ENCODE data around the gene RALGDS.
"Not testable (repeated sequence)": the region's sequence is repeated elsewhere in the genome, so short reads cannot be mapped to it uniquely, and the experiment has no call there.

The RALGDS gene

GRCh38 chr9:133121198-133121914 lies at the start of gene RALGDS:
Gene RALGDS, minus strand, starts transcription at chr9:133121240. Its CDS starts 86 bp downstream, at chr9:133121154.
- peak; percentile 57 for DNase-seq

GRCh38 chr9:133170716-133171115 lies 49.7 kb upstream of the RALGDS start:
- no peak for DNase-seq

- DNase-seq = not testable (repeated sequence)
Observed at GRCh38 chr9:133169687-133170086, 48.6 kb upstream of the RALGDS start.

DNA sequence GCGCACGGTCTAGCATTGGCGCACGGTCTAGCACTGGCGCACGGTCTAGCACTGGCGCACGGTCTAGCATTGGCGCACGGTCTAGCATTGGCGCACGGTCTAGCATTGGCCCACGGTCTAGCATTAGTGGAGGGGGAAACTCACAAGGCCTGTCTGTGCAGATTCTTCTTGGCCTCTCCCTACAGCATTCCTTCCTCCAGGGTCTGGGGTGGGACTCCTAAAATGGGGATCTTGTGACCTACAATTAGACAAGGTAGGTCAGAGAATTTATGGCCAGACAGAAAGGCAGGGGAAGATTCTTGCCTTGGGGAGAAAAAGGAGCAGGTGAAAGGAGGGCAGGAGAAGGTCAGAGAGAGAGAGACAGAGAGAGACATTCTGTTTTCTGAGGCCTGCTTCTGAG lies 48.1 kb upstream of the RALGDS start:
- DNase-seq = no peak

- DNase-seq = no peak
Observed at GRCh38 chr9:133168432-133168831, 47.4 kb upstream of the RALGDS start.

- DNase-seq = no peak
Observed at GRCh38 chr9:133167769-133168168, 46.7 kb upstream of the RALGDS start.

- DNase-seq = no peak
Observed at GRCh38 chr9:133167096-133167730, 46.2 kb upstream of the RALGDS start.

GRCh38 chr9:133166392-133166791 lies 45.4 kb upstream of the RALGDS start:
- no peak for DNase-seq

DNA sequence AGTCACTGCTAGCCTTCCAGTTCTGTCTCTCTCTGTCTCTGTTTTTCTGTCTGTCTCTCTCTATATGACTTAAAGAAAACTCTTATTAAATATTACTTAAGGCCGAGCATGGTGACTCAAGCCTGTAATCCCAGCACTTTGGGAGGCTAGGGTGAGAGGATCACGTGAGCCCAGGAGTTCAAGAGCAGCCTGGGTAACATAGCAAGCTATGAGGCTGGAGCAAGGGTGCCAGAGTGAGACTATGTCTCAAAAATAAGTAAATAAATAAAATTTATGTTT lies 44.4 kb upstream of the RALGDS start:
- no peak for DNase-seq

DNA sequence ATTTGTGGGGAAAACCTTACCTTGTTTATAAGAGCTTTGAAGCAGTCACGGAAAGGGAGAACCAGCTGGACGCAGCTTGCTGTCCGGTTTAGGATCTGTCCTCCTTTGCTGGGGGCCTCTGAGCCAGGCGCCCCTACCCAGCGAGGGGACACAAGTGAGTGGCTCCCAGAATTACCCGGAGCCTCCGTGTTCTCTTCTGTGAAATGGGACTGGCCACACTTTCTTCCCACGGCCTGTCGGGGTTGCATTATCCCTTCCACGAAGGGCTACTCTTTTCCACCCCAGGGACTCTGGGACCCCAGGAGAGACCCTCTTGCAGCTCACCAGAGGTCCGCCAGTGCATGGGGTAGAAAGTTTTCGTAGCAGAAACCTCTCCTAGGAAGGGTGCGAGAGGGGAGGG lies 43.2 kb upstream of the RALGDS start:
- DNase-seq = no peak

DNA sequence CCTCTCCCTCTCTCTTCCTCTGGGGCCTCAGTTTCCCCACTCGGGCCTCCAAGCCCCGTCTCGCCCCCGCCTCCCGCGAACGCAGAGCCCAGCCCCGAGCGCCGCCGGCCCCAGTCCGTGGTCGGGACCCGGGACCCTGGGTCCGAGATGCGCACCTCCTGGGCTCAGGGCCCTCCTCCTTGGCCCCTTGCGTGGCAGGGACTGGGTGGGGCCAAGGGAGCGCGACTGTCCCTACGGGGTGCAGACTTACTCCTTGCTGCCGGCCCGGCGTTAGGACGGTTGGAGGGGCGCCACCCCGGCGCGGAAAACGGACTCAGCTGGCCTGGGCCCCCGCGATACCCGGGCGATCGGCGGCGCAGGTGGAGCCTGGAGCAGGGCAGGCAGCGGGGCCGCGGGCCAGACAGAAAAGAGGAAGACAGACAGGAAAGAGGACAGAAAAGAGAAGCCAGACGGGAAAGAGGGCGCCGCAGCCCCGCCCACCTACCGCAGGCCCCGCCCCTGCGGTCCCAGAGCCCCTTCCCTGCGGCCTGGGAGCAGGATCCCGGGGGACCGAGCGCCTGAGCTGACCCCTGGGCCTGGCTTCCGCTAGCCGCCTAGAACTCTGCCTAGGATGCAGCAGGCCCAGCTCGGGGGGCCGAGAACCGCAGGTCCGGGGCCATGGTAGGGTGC lies 42.6 kb upstream of the RALGDS start, which contains the start of gene GBGT1:
TSS of gene GBGT1 (minus strand) at position 411 of the 669 bp plus-strand sequence. CDS start 1,502 bp downstream, outside the sequence.
- DNase-seq = no peak

DNA sequence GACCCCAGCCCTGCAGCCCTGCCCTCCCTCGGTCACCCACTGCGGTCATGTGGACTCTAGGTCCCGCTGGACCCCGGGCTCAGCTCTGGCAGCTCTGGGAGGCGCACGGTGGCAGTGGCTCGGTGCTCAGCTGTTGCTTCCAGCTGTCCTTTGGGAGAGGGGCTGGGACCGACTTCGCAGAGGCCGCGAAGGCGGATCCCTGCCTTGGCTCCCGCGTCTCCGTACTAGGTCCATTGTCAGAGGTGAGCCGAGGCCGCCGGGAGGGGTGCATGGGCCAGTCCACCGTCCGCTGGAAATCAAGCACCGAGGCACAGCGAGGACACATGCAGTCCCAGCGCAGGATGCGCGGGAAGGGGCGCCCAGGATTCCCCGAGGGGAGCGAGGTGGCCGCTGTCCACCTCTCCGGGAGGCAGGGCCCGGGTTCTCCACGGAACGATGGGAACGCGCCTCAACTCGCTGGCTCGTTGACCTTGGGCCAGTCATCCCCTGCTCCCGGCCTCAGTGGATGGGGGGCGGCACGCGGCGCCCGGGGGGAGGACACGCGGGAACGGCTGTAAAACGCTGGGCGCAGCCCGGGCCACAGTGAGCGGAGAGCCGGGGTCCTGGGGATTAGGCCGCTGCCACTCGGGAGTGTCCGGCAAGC lies 41.9 kb upstream of the RALGDS start:
- no peak for DNase-seq

DNA sequence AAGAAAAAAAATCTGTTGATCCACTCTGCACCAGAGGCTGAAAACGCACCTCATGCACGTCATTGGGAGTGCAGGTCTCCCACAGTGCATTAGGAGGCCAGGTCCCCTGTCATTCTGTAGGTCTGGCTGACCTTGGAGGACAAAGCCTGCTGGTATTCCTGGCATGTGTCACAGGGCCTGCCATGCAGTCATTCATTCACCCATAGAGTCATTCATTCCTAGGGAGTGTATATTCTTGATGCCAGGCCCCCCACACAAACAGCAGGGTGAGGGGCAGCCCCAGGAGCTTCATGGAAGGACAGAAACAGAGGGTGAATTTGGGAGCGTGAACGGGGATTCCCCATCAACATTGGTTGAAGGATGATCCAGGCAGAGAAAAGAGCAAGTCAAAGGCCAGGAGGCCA lies 40.5 kb upstream of the RALGDS start:
- DNase-seq = no peak

GRCh38 chr9:133160742-133161546 lies 39.9 kb upstream of the RALGDS start:
- DNase-seq = no peak

DNA sequence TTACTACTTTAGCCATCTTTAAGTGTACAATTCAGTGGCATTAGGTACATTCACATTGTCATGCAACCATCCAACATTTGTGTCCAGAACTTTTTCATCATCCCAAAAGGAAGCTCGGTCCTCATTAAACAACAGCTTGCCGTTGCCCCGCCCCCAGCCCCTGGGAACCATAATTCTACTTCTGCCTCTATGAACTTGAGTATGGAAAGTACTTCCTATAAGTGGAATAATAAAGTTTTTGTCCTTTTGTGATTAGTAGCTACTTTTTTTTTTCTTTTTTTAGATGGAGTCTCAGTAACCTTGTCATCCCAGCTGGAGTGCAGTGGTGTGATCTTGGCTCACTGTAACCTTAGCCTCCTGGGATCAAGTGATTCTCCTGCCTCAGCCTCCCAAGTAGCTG lies 37.7 kb upstream of the RALGDS start:
- no peak for DNase-seq

- DNase-seq = no peak
Observed at GRCh38 chr9:133155156-133155555, 34.1 kb upstream of the RALGDS start.

DNA sequence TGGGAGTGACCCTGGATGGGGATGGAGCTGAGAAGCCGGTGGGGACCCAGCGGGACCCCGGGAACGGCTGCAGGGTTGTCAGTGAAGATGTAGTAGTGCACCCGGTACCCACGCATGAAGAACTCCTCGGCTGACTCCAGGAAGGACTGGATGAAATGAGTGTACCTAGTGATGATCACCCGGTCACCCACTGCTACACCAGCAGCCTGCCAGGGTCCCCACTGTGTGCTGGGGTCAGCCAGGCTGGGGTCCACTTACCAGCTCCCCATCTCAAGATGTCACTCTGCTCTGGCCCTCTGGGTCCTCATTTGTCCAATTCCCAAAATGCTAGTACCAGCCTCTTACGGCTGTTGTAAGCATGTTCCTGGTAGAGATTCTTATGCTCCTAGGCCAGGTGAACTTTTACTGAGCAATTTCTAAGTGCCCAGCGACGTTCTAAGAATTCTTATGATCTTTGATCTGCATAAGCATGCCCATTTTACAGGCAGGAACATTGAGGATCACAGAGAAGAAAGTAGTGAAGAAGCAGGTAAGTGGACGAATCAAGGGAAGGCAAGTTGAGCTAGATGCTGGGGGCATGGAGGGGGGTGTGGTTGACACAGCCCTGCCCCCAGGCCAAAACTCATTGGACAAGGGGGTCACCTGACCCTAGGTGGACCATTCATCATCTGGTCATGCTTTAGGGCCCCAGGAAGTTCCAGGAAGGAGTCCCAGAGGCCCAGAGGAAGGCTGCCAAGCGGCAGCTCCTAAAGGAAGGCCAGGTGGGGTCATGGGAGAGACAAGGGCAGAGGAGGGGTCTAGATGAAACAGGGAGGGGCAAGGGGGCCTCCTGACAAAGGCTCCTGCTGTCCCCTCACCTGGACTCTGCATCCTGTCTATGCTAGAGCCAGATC lies 33.3 kb upstream of the RALGDS start:
- DNase-seq = no peak

DNA sequence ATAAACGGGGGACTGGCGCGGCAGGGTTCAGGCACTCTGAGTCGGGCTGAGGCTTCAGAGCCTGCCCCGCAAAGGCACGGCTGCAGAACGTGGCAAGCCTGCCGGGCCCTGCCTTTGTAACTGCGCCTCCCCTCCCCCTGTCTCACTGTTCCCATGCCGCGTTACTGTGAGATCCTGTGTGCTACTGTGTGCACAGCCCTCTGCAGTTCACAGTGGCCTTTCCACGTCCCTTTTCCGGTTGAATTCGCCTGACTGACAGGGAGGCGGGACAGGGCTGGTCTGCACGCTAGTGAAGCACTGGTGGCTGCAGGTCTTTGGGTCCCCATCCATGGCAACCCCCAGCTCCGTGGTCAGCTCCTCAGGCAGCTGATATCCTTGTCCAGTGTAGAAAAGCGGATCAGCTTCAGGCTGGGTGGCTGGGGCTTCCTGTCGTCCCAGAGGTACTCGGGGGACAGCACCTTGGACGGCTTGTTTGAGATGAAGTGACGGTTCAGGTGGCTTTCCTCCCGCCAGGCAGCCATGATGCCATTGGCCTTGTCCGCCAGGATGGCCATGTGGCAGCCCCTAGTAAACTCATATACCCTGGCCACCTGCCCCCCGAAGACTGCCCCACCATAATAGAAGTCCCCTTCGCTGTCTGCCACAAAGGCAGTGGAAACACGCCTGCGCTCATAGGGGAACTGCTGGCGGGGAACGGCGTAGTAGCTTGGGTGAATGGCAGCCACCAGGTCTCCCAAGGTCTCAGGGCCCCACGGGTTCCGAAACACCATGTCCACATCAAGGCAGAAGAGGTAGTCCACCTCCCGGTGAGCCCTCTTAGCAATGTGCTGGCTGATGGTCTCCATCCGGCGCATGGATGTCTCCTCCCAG lies 32.4 kb upstream of the RALGDS start:
- DNase-seq = no peak

- no peak for DNase-seq
Observed at GRCh38 chr9:133151601-133152525, 30.8 kb upstream of the RALGDS start.

- DNase-seq = no peak
Observed at GRCh38 chr9:133151041-133151440, 30.0 kb upstream of the RALGDS start.

Measured in GOT3 (cell line).